PC-9 (cell line): ENCODE measurements around the gene WBP11. TPM values are rescaled to one million over a fixed set of nuclear protein-coding genes. Genes with fewer than 3 reads are reported as not detected.
A peak's percentile ranks its signal among the peaks of the same experiment; 100 is the strongest.

Experiments
- Bru-seq: library from RNA; stranded (reverse); fragments of 400-500 nt; gene quantifications from one replicate; lab custom pipeline; 2021; lab: Mats Ljungman, UMichigan
- BruChase-seq, 2 experiments: library from RNA; stranded (reverse); fragments of 400-500 nt; gene quantifications; one replicate each; lab custom pipeline; 2021; lab: Mats Ljungman, UMichigan
- BruUV-seq: library from RNA; stranded (reverse); fragments of 400-500 nt; replicated peaks from 2 replicates; lab custom pipeline; 2021; lab: Mats Ljungman, UMichigan
- CTCF ChIA-PET: fragments of 300-600 bp; sonication (Branson Sonifier 250); formaldehyde crosslinking; loops from one replicate; lab custom pipeline; 2022; ENCODE audit warnings: antibody characterized with exemption; lab: Charles Lee
- POLR2A ChIA-PET: fragments of 300-600 bp; sonication (Branson Sonifier 250); formaldehyde crosslinking; loops from one replicate; lab custom pipeline; 2022; ENCODE audit warnings: antibody characterized with exemption; ENCODE audit not compliant: unreplicated experiment; lab: Charles Lee
- DNase-seq, 2 experiments: peaks; one replicate each; pipeline versions ENCODE4 v3.0.0 to v3.0.0-alpha.2; 2015 to 2022; ENCODE audit warnings: mixed read lengths in 1 of 2
- H2AFZ ChIP-seq: fragments of 200-600 bp; sonication (generic); 2 replicates; pipeline ENCODE4 v1.8.1; 2017; ENCODE audit warnings: antibody characterized with exemption
- H3F3A ChIP-seq: fragments of 200-600 bp; sonication (generic); 2 replicates; pipeline ENCODE4 v1.8.1; 2017; ENCODE audit warnings: antibody characterized with exemption, mild to moderate bottlenecking, low read depth; ENCODE audit not compliant: insufficient read depth
- H3K27ac ChIP-seq: fragments of 200-600 bp; sonication (generic); 2 replicates; pipeline ENCODE4 v1.6.1; 2016; ENCODE audit warnings: mixed run types
- H3K27me3 ChIP-seq: fragments of 200-600 bp; sonication (generic); 2 replicates; pipeline ENCODE4 v1.6.1; 2016; ENCODE audit warnings: low read depth, mixed run types; ENCODE audit not compliant: insufficient read depth
- H3K36me3 ChIP-seq: fragments of 200-600 bp; sonication (generic); 2 replicates; pipeline ENCODE4 v1.6.1; 2016; ENCODE audit warnings: low read depth, mixed run types
- H3K4me1 ChIP-seq: fragments of 200-600 bp; sonication (generic); replicated peaks from 2 replicates; pipeline ENCODE4 v1.6.1; 2016; ENCODE audit warnings: mixed run types; ENCODE audit not compliant: insufficient read depth
- H3K4me2 ChIP-seq: fragments of 200-600 bp; sonication (generic); 2 replicates; pipeline ENCODE4 v1.6.1; 2017; ENCODE audit warnings: mixed run types
- H3K4me3 ChIP-seq: fragments of 200-600 bp; sonication (generic); 2 replicates; pipeline ENCODE4 v1.6.1; 2016; ENCODE audit warnings: mixed run types
- H3K79me2 ChIP-seq: fragments of 200-600 bp; sonication (generic); 2 replicates; pipeline ENCODE4 v1.6.1; 2017; ENCODE audit warnings: low read depth, mixed run types
- H3K9me2 ChIP-seq: fragments of 200-600 bp; sonication (generic); 2 replicates; pipeline ENCODE4 v1.8.1; 2017; ENCODE audit warnings: mild to moderate bottlenecking; ENCODE audit not compliant: insufficient read depth
- H3K9me3 ChIP-seq: fragments of 200-600 bp; sonication (generic); 2 replicates; pipeline ENCODE4 v1.8.1; 2016; ENCODE audit warnings: low read depth; ENCODE audit not compliant: insufficient read depth
- H4K20me1 ChIP-seq: fragments of 200-600 bp; sonication (generic); 2 replicates; pipeline ENCODE4 v1.8.1; 2017; ENCODE audit not compliant: insufficient read depth
- CTCF ChIP-seq: fragments of 200-600 bp; sonication (generic); conservative IDR thresholded peaks from 2 replicates; pipeline ENCODE4 v1.6.1; 2017; ENCODE audit warnings: mixed run types, antibody characterized with exemption, mild to moderate bottlenecking, moderate library complexity
- EZH2 ChIP-seq: fragments of 200-600 bp; sonication (generic); IDR thresholded peaks from 2 replicates; pipeline ENCODE4 v1.8.0; 2017; ENCODE audit warnings: antibody characterized with exemption, low read depth
- intact Hi-C: fragments of 100-400 bp; cut with micrococcal nuclease; formaldehyde crosslinking; loops from one replicate; pipeline ENCODE4 v1.10.0; 2022; ENCODE audit not compliant: unreplicated experiment
- long read RNA-seq: library from polyadenylated mRNA; stranded (forward); transcript quantifications from one replicate; pipeline ENCODE4 v2.0.0, GENCODE V29; 2022
- total RNA-seq: library from RNA; stranded (reverse); gene quantifications from 2 replicates; pipeline ENCODE4 v1.2.3, GENCODE V29; 2021

The WBP11 gene
- total RNA-seq (65.8 and 124 TPM in 2 replicates), Bru-seq, nascent RNA (percentile 98 among the genes with signal in this experiment), BruChase-seq, experiment 1, labeled RNA remaining after a 2-hour chase (percentile 97 among the genes with signal in this experiment), BruChase-seq, experiment 2, labeled RNA remaining after a 6-hour chase (percentile 99 among the genes with signal in this experiment)
- long read RNA-seq, full-length matches to known transcripts = 214 of 232 reads
- long read RNA-seq, partial matches to known transcripts = 12 of 232 reads
- long read RNA-seq, other reads (novel, unspliced or antisense) = 6 of 232 reads

DNA sequence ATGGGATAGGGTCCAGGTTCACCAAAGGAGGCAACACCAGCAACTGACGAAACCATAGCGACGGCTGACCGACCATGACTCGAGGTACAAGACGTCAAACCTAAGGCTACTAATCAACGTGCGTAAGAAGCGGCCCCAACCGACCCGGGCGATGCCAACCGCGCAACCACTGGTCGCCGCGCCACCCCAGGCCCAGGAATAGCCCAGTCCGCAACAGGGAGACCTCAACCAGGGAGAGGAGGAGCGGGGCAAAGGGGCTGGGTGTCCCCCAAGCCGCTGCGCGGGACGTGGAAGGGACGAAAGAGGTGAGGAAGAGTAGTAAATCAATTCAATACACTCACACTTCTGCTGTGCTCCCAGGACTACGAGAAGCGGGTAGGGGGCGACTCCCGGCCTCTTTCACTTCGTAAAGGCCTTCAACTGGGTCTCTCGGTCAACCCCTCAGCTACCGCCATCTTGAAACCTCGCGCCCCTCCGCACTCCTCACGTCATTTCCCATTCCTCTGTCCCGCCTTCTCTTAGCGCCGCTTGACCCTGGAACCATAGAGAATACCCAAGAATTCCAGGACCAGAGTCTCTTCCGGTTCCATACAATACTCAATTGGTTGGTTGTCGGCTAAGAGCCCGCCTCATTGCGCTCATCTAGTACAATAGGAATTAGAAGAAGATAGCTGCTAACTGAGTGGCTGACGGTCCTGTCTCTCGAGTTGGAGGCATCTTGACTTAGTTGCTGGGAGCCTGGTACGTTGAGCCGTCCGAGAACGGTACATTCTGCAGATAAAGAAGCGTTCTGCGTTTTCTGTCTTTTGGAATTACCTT, at the start of gene WBP11, which contains the start of gene C12orf60:
WBP11 (minus strand) TSS at position 468 of the 819 bp plus-strand sequence. CDS start 2,095 bp downstream, outside the sequence.
C12orf60 (plus strand) TSS at position 660 of the 819 bp plus-strand sequence. CDS start 19,266 bp downstream, outside the sequence.
- H3K4me3 ChIP-seq = peak within 1 kb of the TSS; percentile 96
- BruUV-seq = TSS peak; percentile 53
- 0 out of 2 replicates have a peak, but pooled peaks cover 18% of the 10 kb centered on the region for H3K36me3 ChIP-seq
- H4K20me1 ChIP-seq = no peaks in the 10 kb centered on the region
- peak; percentile 94 to 99 for DNase-seq
- H3K27me3 ChIP-seq = no peaks in the 10 kb centered on the region
- TF ChIP-seq EZH2 (no peak), CTCF (no peak)
- no peaks in the 10 kb centered on the region for H3F3A ChIP-seq
- peaks cover 56% of the 10 kb centered on the region for H3K79me2 ChIP-seq
- ChIA-PET POLR2A (interaction anchor here (0.5 to 1.7 kb wide), 12 partner anchors 26 to 455 kb away, joined by 3 to 21 read pairs (median 7); partner anchors contain the start of gene RERG), CTCF (interaction anchor here (0.6 to 1.7 kb wide), 7 partner anchors 14 to 565 kb away, joined by 3 to 9 read pairs (median 3); a partner anchor contains a TSS)
- no peaks in the 10 kb centered on the region for H3K9me3 ChIP-seq
- intact Hi-C loops = loop anchor here (1.0 to 2.0 kb wide), 3 partner anchors 29 to 194 kb away; a partner anchor contains a TSS
- H3K4me2 ChIP-seq = peak within 1 kb of the TSS; percentile 91
- H3K4me1 ChIP-seq = peaks cover 23% of the 10 kb centered on the region
- peak within 1 kb of the TSS; percentile 58 for H3K27ac ChIP-seq
- H3K9me2 ChIP-seq = no peaks in the 10 kb centered on the region
- peak within 1 kb of the TSS; percentile 96 for H2AFZ ChIP-seq

DNA sequence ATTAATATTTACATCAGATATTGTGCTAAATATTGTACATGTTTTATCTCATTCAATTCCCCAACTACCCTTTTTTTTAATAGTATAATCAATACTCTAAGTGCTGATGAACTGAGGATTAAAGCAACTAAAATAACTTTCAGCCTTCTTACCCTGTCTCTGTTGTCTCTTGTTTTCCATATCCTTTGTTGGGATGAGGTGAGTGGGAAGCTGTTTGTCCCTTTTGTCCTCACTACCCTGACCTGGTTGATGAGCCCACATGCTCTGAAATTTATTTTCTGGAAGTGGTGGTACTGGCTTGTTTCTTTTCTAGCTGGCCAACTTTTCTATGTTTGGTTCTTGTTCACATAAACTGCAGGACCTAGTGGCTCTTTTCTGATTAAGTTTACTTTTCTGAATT, 49.6 kb upstream of the WBP11 start:
- H3K4me1 ChIP-seq = no peaks in the 10 kb centered on the region; the same call in 1 of the 2 replicates
- no peaks in the 10 kb centered on the region for H3K36me3 ChIP-seq
- no peaks in the 10 kb centered on the region for H3K9me2 ChIP-seq
- no peak overlapping the region for H3K4me3 ChIP-seq
- H2AFZ ChIP-seq = no peak overlapping the region
- TF ChIP-seq EZH2 = no peak
- TF ChIP-seq CTCF = no peak
- DNase-seq = no peak
- no peaks in the 10 kb centered on the region for H4K20me1 ChIP-seq
- no peak overlapping the region for H3K27ac ChIP-seq
- intact Hi-C loops = no loop called here
- H3F3A ChIP-seq = no peaks in the 10 kb centered on the region
- H3K27me3 ChIP-seq = no peaks in the 10 kb centered on the region
- no peaks in the 10 kb centered on the region for H3K9me3 ChIP-seq
- POLR2A ChIA-PET = interaction anchor here (0.6 kb wide), 1 partner anchor 65 kb away, joined by 3 read pairs; no protein-coding TSS in a partner anchor
- no TSS peak for BruUV-seq
- CTCF ChIA-PET = no interaction called here
- H3K79me2 ChIP-seq = no peaks in the 10 kb centered on the region
- no peak overlapping the region for H3K4me2 ChIP-seq
